Thyroid gland (tissue), 4 donors: ENCODE results near the gene NEK7.

Source experiments
- CTCF ChIP-seq, 6 experiments: fragments of 200-600 bp in 3 of 6; fragments of 450-650 bp in 3 of 6; sonication (generic) in 3 of 6; IDR thresholded peaks; one replicate each; pipeline ENCODE4 v1.5.1; 2016 to 2019; ENCODE audit warnings: antibody characterized with exemption in 6 of 6, mild to moderate bottlenecking in 2 of 6, inconsistent platforms in 1 of 6, moderate library complexity in 1 of 6
- POLR2A ChIP-seq, 2 donors: fragments of 450-650 bp; IDR thresholded peaks; one replicate each; pipeline ENCODE4 v1.6.1; 2017; ENCODE audit warnings: antibody characterized with exemption in 2 of 2, mild to moderate bottlenecking in 2 of 2, moderate library complexity in 1 of 2

DNA sequence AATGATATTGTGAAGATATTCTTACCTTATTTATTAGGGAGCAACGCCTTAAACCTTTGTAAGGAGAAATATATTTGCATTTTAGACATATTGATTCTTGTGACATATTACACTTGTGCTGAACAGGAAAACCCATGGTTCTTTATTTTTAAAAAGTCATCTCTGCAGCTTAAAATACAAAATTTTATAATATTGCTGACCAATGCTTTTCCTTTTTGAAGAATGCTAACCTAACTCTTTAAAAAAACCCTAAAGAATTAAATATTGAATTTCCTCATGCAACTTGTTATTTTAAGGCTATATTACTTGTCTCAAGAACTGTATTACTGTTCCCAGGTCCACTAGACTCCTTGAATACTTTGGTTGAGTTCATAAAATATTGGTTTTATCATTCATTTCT is 99.0 kb downstream of the NEK7 start:
- TF ChIP-seq CTCF (IDR thresholded peaks at IDR 0.05), result no peak
- no peak for TF ChIP-seq POLR2A (IDR thresholded peaks at IDR 0.05)
